Mesendoderm (in vitro differentiated cells): ENCODE results near the gene COBL.

Source experiments
- DNase-seq: peaks from one replicate; pipeline ENCODE4 v3.0.0; 2013
- H2AK5ac ChIP-seq: 2 replicates; pipeline ENCODE4 v1.6.1; 2013; ENCODE audit warnings: low read length, inconsistent platforms
- H2BK120ac ChIP-seq: 2 replicates; pipeline ENCODE4 v1.6.1; 2013; ENCODE audit warnings: low read depth, mild to moderate bottlenecking, low read length, moderate library complexity, mixed read lengths
- H2BK15ac ChIP-seq: replicated peaks from 2 replicates; pipeline ENCODE4 v1.6.1; 2013; ENCODE audit warnings: low read depth, mild to moderate bottlenecking, moderate library complexity
- H2BK5ac ChIP-seq: 2 replicates; pipeline ENCODE4 v1.6.1; 2013; ENCODE audit warnings: low read length, inconsistent platforms
- H3K18ac ChIP-seq: 2 replicates; pipeline ENCODE4 v1.6.1; 2013; ENCODE audit warnings: mild to moderate bottlenecking, low read length, mixed read lengths
- H3K23ac ChIP-seq: one replicate; pipeline ENCODE4 v1.6.1; 2013; ENCODE audit warnings: low read length
- H3K27ac ChIP-seq: 2 replicates; pipeline ENCODE4 v1.5.1; 2013; ENCODE audit warnings: low read depth, mild to moderate bottlenecking, inconsistent platforms, low read length, moderate library complexity
- H3K27me3 ChIP-seq: 2 replicates; pipeline ENCODE4 v1.6.1; 2013; ENCODE audit warnings: low read length, control low read depth, mild to moderate bottlenecking, inconsistent platforms; ENCODE audit not compliant: insufficient read depth, poor library complexity
- H3K36me3 ChIP-seq: 2 replicates; pipeline ENCODE4 v1.6.1; 2013; ENCODE audit warnings: low read length, inconsistent platforms; ENCODE audit not compliant: control insufficient read depth, insufficient read depth
- H3K4ac ChIP-seq: one replicate; pipeline ENCODE4 v1.6.1; 2013; ENCODE audit warnings: low read depth, mild to moderate bottlenecking, low read length, moderate library complexity
- H3K4me1 ChIP-seq: 2 replicates; pipeline ENCODE4 v1.6.1; 2013; ENCODE audit warnings: low read depth, low read length, inconsistent platforms; ENCODE audit not compliant: control insufficient read depth
- H3K4me2 ChIP-seq: 2 replicates; pipeline ENCODE4 v1.6.1; 2013; ENCODE audit warnings: low read length
- H3K4me3 ChIP-seq: 2 replicates; pipeline ENCODE4 v1.5.1; 2013; ENCODE audit warnings: mild to moderate bottlenecking, low read length
- H3K56ac ChIP-seq: one replicate; pipeline ENCODE4 v1.6.1; 2013; ENCODE audit warnings: low read length
- H3K79me1 ChIP-seq: 2 replicates; pipeline ENCODE4 v1.6.1; 2013; ENCODE audit warnings: low read length, inconsistent platforms
- H3K79me2 ChIP-seq: 2 replicates; pipeline ENCODE4 v1.6.1; 2013; ENCODE audit warnings: mild to moderate bottlenecking, low read length; ENCODE audit not compliant: control insufficient read depth, insufficient read depth
- H3K9ac ChIP-seq: 2 replicates; pipeline ENCODE4 v1.6.1; 2013; ENCODE audit warnings: low read length, inconsistent platforms
- H4K5ac ChIP-seq: one replicate; pipeline ENCODE4 v1.6.1; 2013; ENCODE audit warnings: low read length
- H4K8ac ChIP-seq: one replicate; pipeline ENCODE4 v1.6.1; 2013; ENCODE audit warnings: low read depth, mild to moderate bottlenecking, control low read depth, low read length, moderate library complexity
- WGBS: extraction: QIAGEN DNeasy Blood & Tissue Kit; methylation state at CpG from one replicate; pipeline ENCODE4 v1.1.7; 2013; ENCODE audit warnings: low lambda C conversion rate, missing lambda C conversion rate; ENCODE audit not compliant: insufficient coverage; ENCODE audit errors: extremely low coverage; 5-methylcytosine and 5-hydroxymethylcytosine counted together

The COBL gene

GRCh38 chr7:51329696-51330263, 13.2 kb upstream of the COBL start:
- Histone ChIP-seq H4K8ac (no peak overlapping the region), H3K79me1 (no peaks in the 10 kb centered on the region), H3K56ac (no peak overlapping the region), H3K23ac (no peak overlapping the region), H2BK15ac (no peak overlapping the region), H3K4ac (no peak overlapping the region), H3K79me2 (no peaks in the 10 kb centered on the region), H3K18ac (no peak overlapping the region), H3K27me3 (no peaks in the 10 kb centered on the region), H2AK5ac (no peak overlapping the region), H3K36me3 (no peaks in the 10 kb centered on the region), H4K5ac (no peak overlapping the region), H3K4me1 (peaks cover 6% of the 10 kb centered on the region), H2BK120ac (no peak overlapping the region), H3K9ac (no peak overlapping the region), H3K4me3 (no peak overlapping the region), H3K27ac (no peak overlapping the region), H2BK5ac (no peak overlapping the region), H3K4me2 (no peak overlapping the region)
- no CpG with 5 or more reads among the region's 4 CpGs for WGBS
- DNase-seq: no peak

DNA sequence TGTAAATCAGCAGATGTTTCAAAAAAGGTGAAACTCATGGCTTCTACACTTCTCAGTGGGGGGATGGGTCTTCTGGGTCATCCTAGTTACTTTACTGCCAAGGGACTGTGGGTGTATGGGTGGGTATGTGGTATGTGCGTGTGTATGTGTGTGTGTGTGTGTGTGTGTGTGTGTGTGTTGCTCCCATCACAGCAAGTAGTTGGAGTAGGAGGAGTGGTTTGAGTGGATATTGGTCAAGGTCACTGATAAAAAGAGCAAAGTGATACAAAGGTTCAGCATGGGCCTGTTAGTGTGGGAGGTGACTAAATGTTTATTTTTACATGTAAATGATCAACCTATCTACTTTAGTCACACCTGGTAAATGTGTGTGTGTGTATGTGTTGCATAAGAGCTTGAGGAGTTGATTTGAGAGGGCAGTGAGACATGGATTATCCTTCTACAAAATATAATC, 11.8 kb upstream of the COBL start:
- Histone ChIP-seq H2BK5ac (no peak overlapping the region), H3K36me3 (no peaks in the 10 kb centered on the region), H3K4me2 (no peak overlapping the region), H3K4ac (no peak overlapping the region), H3K27ac (no peak overlapping the region), H2AK5ac (no peak overlapping the region), H3K56ac (no peak overlapping the region), H3K23ac (no peak overlapping the region), H3K4me1 (peaks cover 8% of the 10 kb centered on the region), H3K27me3 (no peaks in the 10 kb centered on the region), H2BK120ac (no peak overlapping the region), H3K18ac (no peak overlapping the region), H3K79me2 (no peaks in the 10 kb centered on the region), H2BK15ac (no peak overlapping the region), H3K79me1 (no peaks in the 10 kb centered on the region), H3K4me3 (no peak overlapping the region), H4K5ac (no peak overlapping the region), H4K8ac (no peak overlapping the region), H3K9ac (no peak overlapping the region)
- WGBS: no CpG with 5 or more reads among the region's 1 CpG
- no peak for DNase-seq

- no peaks in the 10 kb centered on the region for H3K79me2 ChIP-seq
Measured at GRCh38 chr7:51327287-51327717, 10.7 kb upstream of the COBL start.

GRCh38 chr7:51326656-51327286, 10.2 kb upstream of the COBL start:
- Histone ChIP-seq H3K36me3 (no peaks in the 10 kb centered on the region), H3K23ac (no peak overlapping the region), H2BK15ac (no peak overlapping the region), H2BK5ac (no peak overlapping the region), H4K5ac (no peak overlapping the region), H3K4me1 (peaks cover 8% of the 10 kb centered on the region), H2BK120ac (no peak overlapping the region), H3K56ac (peak overlapping the region; percentile 10), H3K27ac (peak overlapping the region; percentile 6), H3K4me2 (no peak overlapping the region), H3K18ac (no peak overlapping the region), H2AK5ac (no peak overlapping the region), H3K4ac (no peak overlapping the region), H3K79me1 (no peaks in the 10 kb centered on the region), H3K27me3 (no peaks in the 10 kb centered on the region), H4K8ac (no peak overlapping the region), H3K4me3 (no peak overlapping the region), H3K79me2 (no peaks in the 10 kb centered on the region), H3K9ac (no peak overlapping the region)
- no CpG with 5 or more reads among the region's 14 CpGs for WGBS
- DNase-seq: peak; percentile 58

More at GRCh38 chr7:51327287-51327717, 10.7 kb upstream of the COBL start:
- no peaks in the 10 kb centered on the region for H3K79me1 ChIP-seq
- WGBS: no CpG with 5 or more reads among the region's 6 CpGs
- H4K5ac ChIP-seq: no peak overlapping the region
- no peak overlapping the region for H3K4me2 ChIP-seq
- no peak overlapping the region for H2BK120ac ChIP-seq
- peak overlapping the region; percentile 27 for H3K27ac ChIP-seq
- no peaks in the 10 kb centered on the region for H3K27me3 ChIP-seq
- H3K56ac ChIP-seq: no peak overlapping the region
- H2BK15ac ChIP-seq: no peak overlapping the region
- no peak overlapping the region for H3K23ac ChIP-seq
- H4K8ac ChIP-seq: no peak overlapping the region
- no peak overlapping the region for H3K9ac ChIP-seq
- H3K18ac ChIP-seq: no peak overlapping the region
- H3K4me1 ChIP-seq: peaks cover 8% of the 10 kb centered on the region
- no peak overlapping the region for H2AK5ac ChIP-seq
- H3K4me3 ChIP-seq: no peak overlapping the region
- no peaks in the 10 kb centered on the region for H3K36me3 ChIP-seq
- no peak overlapping the region for H2BK5ac ChIP-seq
- H3K4ac ChIP-seq: no peak overlapping the region
- DNase-seq: peak; percentile 42

GRCh38 chr7:51325908-51326307, 9.3 kb upstream of the COBL start:
- H4K5ac ChIP-seq: no peak overlapping the region
- H2BK5ac ChIP-seq: no peak overlapping the region
- no peak overlapping the region for H3K4me3 ChIP-seq
- no peak overlapping the region for H3K23ac ChIP-seq
- no peak overlapping the region for H3K56ac ChIP-seq
- no peak overlapping the region for H3K18ac ChIP-seq
- no peak overlapping the region for H4K8ac ChIP-seq
- no peak overlapping the region for H2BK15ac ChIP-seq
- no peak overlapping the region for H3K27ac ChIP-seq
- no peak overlapping the region for H3K4ac ChIP-seq
- H3K4me2 ChIP-seq: no peak overlapping the region
- no peak overlapping the region for H2BK120ac ChIP-seq
- H3K36me3 ChIP-seq: no peaks in the 10 kb centered on the region
- no peaks in the 10 kb centered on the region for H3K27me3 ChIP-seq
- H3K79me1 ChIP-seq: no peaks in the 10 kb centered on the region
- no peaks in the 10 kb centered on the region for H3K79me2 ChIP-seq
- H3K4me1 ChIP-seq: peaks cover 8% of the 10 kb centered on the region
- no peak overlapping the region for H3K9ac ChIP-seq
- DNase-seq: no peak
- no peak overlapping the region for H2AK5ac ChIP-seq

DNA sequence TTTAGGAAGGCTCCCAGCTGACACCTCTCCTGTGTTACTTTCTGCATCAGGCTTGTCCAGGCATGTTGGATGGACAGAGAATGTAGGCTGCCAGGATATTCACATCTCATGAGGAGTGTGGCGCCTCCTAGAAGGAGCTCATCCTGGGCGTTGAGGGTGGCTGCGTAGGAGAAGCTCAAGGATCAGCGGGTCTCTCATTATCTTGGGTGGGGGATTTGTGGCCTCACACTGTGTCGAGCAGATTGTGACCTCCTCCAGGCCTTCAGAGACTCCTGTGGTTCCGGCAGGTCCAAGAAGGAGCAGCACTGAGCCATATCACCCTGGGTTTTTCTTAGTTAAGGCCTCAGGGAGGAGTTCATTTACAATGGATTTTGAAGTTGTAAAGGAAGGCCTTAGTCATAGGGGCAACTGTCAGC, 8.7 kb upstream of the COBL start:
- H3K56ac ChIP-seq: peak overlapping the region; percentile 3
- no peaks in the 10 kb centered on the region for H3K79me1 ChIP-seq
- H3K27me3 ChIP-seq: no peaks in the 10 kb centered on the region
- no CpG with 5 or more reads among the region's 6 CpGs for WGBS
- H3K4me3 ChIP-seq: no peak overlapping the region
- no peaks in the 10 kb centered on the region for H3K79me2 ChIP-seq
- no peak overlapping the region for H3K18ac ChIP-seq
- no peak overlapping the region for H4K5ac ChIP-seq
- no peak overlapping the region for H3K9ac ChIP-seq
- H3K4me2 ChIP-seq: no peak overlapping the region
- no peak overlapping the region for H2BK5ac ChIP-seq
- no peak overlapping the region for H3K4ac ChIP-seq
- H3K36me3 ChIP-seq: no peaks in the 10 kb centered on the region
- H2BK15ac ChIP-seq: no peak overlapping the region
- no peak overlapping the region for H2BK120ac ChIP-seq
- H2AK5ac ChIP-seq: no peak overlapping the region
- H4K8ac ChIP-seq: no peak overlapping the region
- no peak for DNase-seq
- no peak overlapping the region for H3K23ac ChIP-seq
- no peak overlapping the region for H3K27ac ChIP-seq
- peaks cover 8% of the 10 kb centered on the region for H3K4me1 ChIP-seq
